GM20431 (cell line): Measurements from ENCODE around the gene DENND2A.
"Not testable (repeated sequence)": the region's sequence is repeated elsewhere in the genome, so short reads cannot be mapped to it uniquely, and the experiment has no call there.

Experiments
- in situ Hi-C: fragments of 300-500 bp; cut with MseI, MboI; formaldehyde crosslinking; loops from one replicate; pipeline ENCODE4 v1.15.0; 2020; ENCODE audit warnings: low sequenced_read_pairs; ENCODE audit not compliant: unreplicated experiment

The DENND2A gene

GRCh38 chr7:140596519-140597427 lies 43.8 kb downstream of the DENND2A start:
- in situ Hi-C loops = no loop called here

- in situ Hi-C loops = no loop called here
Observed at GRCh38 chr7:140595468-140596092, 45.0 kb downstream of the DENND2A start.

GRCh38 chr7:140594131-140594691 lies 46.4 kb downstream of the DENND2A start:
- in situ Hi-C loops = no loop called here

- in situ Hi-C loops = no loop called here
Observed at GRCh38 chr7:140593672-140593982, 47.0 kb downstream of the DENND2A start.

- in situ Hi-C loops = no loop called here
Observed at GRCh38 chr7:140592964-140593671, 47.5 kb downstream of the DENND2A start.

GRCh38 chr7:140591180-140591902 lies 49.3 kb downstream of the DENND2A start:
- in situ Hi-C loops = no loop called here

- in situ Hi-C loops = no loop called here
Observed at GRCh38 chr7:140587243-140587642, 53.4 kb downstream of the DENND2A start.

- in situ Hi-C loops = no loop called here
Observed at GRCh38 chr7:140586516-140586915, 54.1 kb downstream of the DENND2A start.

GRCh38 chr7:140585333-140585732 lies 55.3 kb downstream of the DENND2A start:
- in situ Hi-C loops = no loop called here

- in situ Hi-C loops = no loop called here
Observed at GRCh38 chr7:140584195-140584851, 56.3 kb downstream of the DENND2A start.

GRCh38 chr7:140581411-140581810 lies 59.2 kb downstream of the DENND2A start:
- in situ Hi-C loops = no loop called here

- in situ Hi-C loops = no loop called here
Observed at GRCh38 chr7:140577651-140578050, 63.0 kb downstream of the DENND2A start.

- in situ Hi-C loops = no loop called here
Observed at GRCh38 chr7:140576589-140576988, 64.0 kb downstream of the DENND2A start.

GRCh38 chr7:140571538-140572122 lies 69.0 kb downstream of the DENND2A start:
- in situ Hi-C loops = no loop called here

GRCh38 chr7:140570120-140570519 lies 70.5 kb downstream of the DENND2A start:
- in situ Hi-C loops = no loop called here

GRCh38 chr7:140568021-140568813 lies 72.4 kb downstream of the DENND2A start:
- in situ Hi-C loops = no loop called here

- in situ Hi-C loops = not testable (repeated sequence)
Observed at GRCh38 chr7:140566186-140566585, 74.4 kb downstream of the DENND2A start.

- in situ Hi-C loops = not testable (repeated sequence)
Observed at GRCh38 chr7:140565761-140566160, 74.9 kb downstream of the DENND2A start.
